ENCODE measurements around the gene SPINT3. TPM values are rescaled to one million over a fixed set of nuclear protein-coding genes. Genes with fewer than 3 reads are reported as not detected.

Gene SPINT3
- total RNA-seq, 4 donors from 2014 or later, result not detected

GRCh38 chr20:45506398-45506797, 9.0 kb downstream of the SPINT3 start:
- Histone ChIP-seq H3K4me3 (no peak overlapping the region), H3K9me3 (no peaks in the 10 kb centered on the region), H3K27me3 (peaks cover 21% of the 10 kb centered on the region), H3K36me3 (no peaks in the 10 kb centered on the region), H3K4me1 (no peaks in the 10 kb centered on the region), H3K27ac (no peak overlapping the region)
- whole genome bisulfite sequencing, 2 donors (ENCODE audit: low coverage in 1 of 2), result 80 to 100% methylated on average over 1 to 2 of the region's 2 CpGs
- ATAC-seq, result no peak
- no peak for TF ChIP-seq CTCF (IDR thresholded peaks at IDR 0.05)
- TF ChIP-seq EP300 (IDR thresholded peaks at IDR 0.05), result no peak
- TF ChIP-seq POLR2AphosphoS5 (IDR thresholded peaks at IDR 0.05), result no peak
- no peak for TF ChIP-seq POLR2A (IDR thresholded peaks at IDR 0.05)

GRCh38 chr20:45503403-45503802, 12.0 kb downstream of the SPINT3 start:
- 42 to 53% methylated on average over 2 of the region's 2 CpGs for WGBS, 2 donors (ENCODE audit: low coverage in 1 of 2)
- Histone ChIP-seq H3K27ac (no peak overlapping the region), H3K36me3 (no peaks in the 10 kb centered on the region), H3K4me3 (no peak overlapping the region), H3K4me1 (no peaks in the 10 kb centered on the region), H3K9me3 (no peaks in the 10 kb centered on the region), H3K27me3 (peaks cover 39% of the 10 kb centered on the region)
- no peak for ATAC-seq
- TF ChIP-seq POLR2A (IDR thresholded peaks at IDR 0.05) (no peak), EP300 (IDR thresholded peaks at IDR 0.05) (no peak), CTCF (IDR thresholded peaks at IDR 0.05) (no peak), POLR2AphosphoS5 (IDR thresholded peaks at IDR 0.05) (no peak)

- no peak overlapping the region for H3K4me3 ChIP-seq
- H3K36me3 ChIP-seq, result no peaks in the 10 kb centered on the region
- 61 to 71% methylated on average over 1 of the region's 1 CpG for WGBS, 2 donors (ENCODE audit: low coverage in 1 of 2)
- H3K4me1 ChIP-seq, result no peaks in the 10 kb centered on the region
- TF ChIP-seq EP300 (IDR thresholded peaks at IDR 0.05) (no peak), CTCF (IDR thresholded peaks at IDR 0.05) (no peak), POLR2AphosphoS5 (IDR thresholded peaks at IDR 0.05) (no peak), POLR2A (IDR thresholded peaks at IDR 0.05) (no peak)
- peaks cover 47% of the 10 kb centered on the region for H3K27me3 ChIP-seq
- H3K9me3 ChIP-seq, result no peaks in the 10 kb centered on the region
- ATAC-seq, result no peak
- no peak overlapping the region for H3K27ac ChIP-seq
Observed at GRCh38 chr20:45502561-45502960, 12.9 kb downstream of the SPINT3 start.

DNA sequence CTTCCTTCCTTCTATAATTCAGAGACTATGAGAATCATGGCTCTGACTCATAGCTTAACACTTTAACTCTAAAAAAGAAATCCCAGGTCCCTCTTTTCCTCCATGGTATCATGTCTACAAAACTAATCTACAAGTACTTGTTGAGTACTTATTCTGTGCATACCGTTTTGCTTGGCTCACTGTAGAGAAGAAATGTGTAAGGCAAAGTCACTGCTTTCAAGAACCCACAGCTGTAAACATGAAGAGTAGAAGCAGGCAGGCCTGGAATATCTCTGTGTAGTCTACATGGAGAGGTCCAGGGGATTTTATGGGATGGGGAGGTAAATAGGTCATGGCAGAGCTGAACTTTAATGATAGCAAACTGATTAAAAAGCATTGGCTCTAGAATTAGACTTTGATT, 13.8 kb downstream of the SPINT3 start:
- H3K27ac ChIP-seq, result no peak overlapping the region
- no peak for ATAC-seq

More for the DNA sequence above, 13.8 kb downstream of the SPINT3 start:
- Histone ChIP-seq H3K4me1 (no peaks in the 10 kb centered on the region), H3K27me3 (peaks cover 50% of the 10 kb centered on the region), H3K36me3 (no peaks in the 10 kb centered on the region), H3K9me3 (no peaks in the 10 kb centered on the region), H3K4me3 (no peak overlapping the region)
- 13% methylated on average over 1 of the region's 1 CpG; no CpG with 5 or more reads in 1 of the 2 donors for WGBS, 2 donors (ENCODE audit: low coverage in 1 of 2)
- TF ChIP-seq POLR2AphosphoS5 (IDR thresholded peaks at IDR 0.05) (no peak), POLR2A (IDR thresholded peaks at IDR 0.05) (no peak), EP300 (IDR thresholded peaks at IDR 0.05) (no peak), CTCF (IDR thresholded peaks at IDR 0.05) (no peak)
